GM10248 (cell line): ENCODE results near the gene CCDC57.
"Not testable (repeated sequence)": the region's sequence is repeated elsewhere in the genome, so short reads cannot be mapped to it uniquely, and the experiment has no call there.

Source experiments
- CTCF ChIA-PET: fragments of 300-600 bp; sonication (Branson Sonifier 250); formaldehyde crosslinking; extraction: SDS; loops from one replicate; lab custom pipeline; 2021; ENCODE audit warnings: antibody characterized with exemption; lab: Yijun Ruan, JAX
- POLR2A ChIA-PET: fragments of 350-650 bp; sonication (Branson Sonifier 250); formaldehyde crosslinking; extraction: SDS; loops from one replicate; lab custom pipeline; 2020; ENCODE audit warnings: antibody characterized with exemption; lab: Yijun Ruan, JAX
- DNase-seq: peaks from one replicate; pipeline ENCODE4 v3.0.0; 2012; ENCODE audit errors: extremely low spot score
- CTCF ChIP-seq: IDR thresholded peaks from 2 replicates; pipeline ENCODE4 v1.5.1; 2012; ENCODE audit warnings: mild to moderate bottlenecking, low read depth; ENCODE audit errors: extremely low read depth, missing control alignments, control extremely low read depth

Gene CCDC57

GRCh38 chr17:82145550-82146155 is 67.0 kb downstream of the CCDC57 start:
- no peak for TF ChIP-seq CTCF

GRCh38 chr17:82143333-82143732 is 69.3 kb downstream of the CCDC57 start:
- ChIA-PET CTCF (interaction anchor here (1.0 to 5.5 kb wide), 3 partner anchors 12 to 184 kb away, joined by 3 to 29 read pairs (median 3); no protein-coding TSS in a partner anchor), POLR2A (no interaction called here)
- no peak for TF ChIP-seq CTCF
- no peak for DNase-seq

More at GRCh38 chr17:82145550-82146155, 67.0 kb downstream of the CCDC57 start:
- ChIA-PET POLR2A (no interaction called here), CTCF (interaction anchor here (0.9 to 5.5 kb wide), 7 partner anchors 9 to 186 kb away, joined by 3 to 29 read pairs (median 3); partner anchors contain the start of genes FASN and RAC3)
- no peak for DNase-seq

- DNase-seq, POLR2A ChIA-PET: not testable (repeated sequence)
- CTCF ChIA-PET: interaction anchor here (1.9 to 2.0 kb wide), 2 partner anchors 14 to 110 kb away, joined by 5 to 7 read pairs; no protein-coding TSS in a partner anchor
These were observed 72.7 kb downstream of the CCDC57 start for GRCh38 chr17:82139961-82140360.

- POLR2A ChIA-PET: no interaction called here
- TF ChIP-seq CTCF: no peak
- CTCF ChIA-PET: interaction anchor here (1.4 to 2.3 kb wide), 4 partner anchors 12 to 118 kb away, joined by 3 to 8 read pairs (median 6); no protein-coding TSS in a partner anchor
- no peak for DNase-seq
These were observed 74.1 kb downstream of the CCDC57 start for GRCh38 chr17:82138511-82138992.

- POLR2A ChIA-PET: no interaction called here
- CTCF ChIA-PET: interaction anchor here (1.0 kb wide), 1 partner anchor 10 kb away, joined by 4 read pairs; no protein-coding TSS in a partner anchor
- TF ChIP-seq CTCF: no peak
- DNase-seq: no peak
These were observed 78.5 kb downstream of the CCDC57 start for GRCh38 chr17:82134101-82134500.

GRCh38 chr17:82133166-82133953 is 79.3 kb downstream of the CCDC57 start:
- DNase-seq, CTCF ChIA-PET: not testable (repeated sequence)
- POLR2A ChIA-PET: interaction anchor here (0.6 to 0.7 kb wide), 2 partner anchors 165 to 258 kb away, joined by 3 to 8 read pairs; no protein-coding TSS in a partner anchor

GRCh38 chr17:82129095-82129494 is 83.5 kb downstream of the CCDC57 start:
- DNase-seq: no peak
- ChIA-PET POLR2A (no interaction called here), CTCF (interaction anchor here (2.3 kb wide), 1 partner anchor 23 kb away, joined by 6 read pairs; no protein-coding TSS in a partner anchor)
- no peak for TF ChIP-seq CTCF
